ENCODE results near the gene SON.
"Not testable (repeated sequence)": the region's sequence is repeated elsewhere in the genome, so short reads cannot be mapped to it uniquely, and the experiment has no call there.

The SON gene

GRCh38 chr21:33542640-33543504 is at the start of gene SON:
Gene SON, plus strand, starts transcription at chr21:33543038. Its CDS starts 55 bp downstream, at chr21:33543093.
- Mint-ChIP-seq H3K4me3 (peak within 1 kb of the TSS; percentile 97), H3K36me3 (peaks cover 14% of the 10 kb centered on the region), H3K4me1 (peaks cover 30% of the 10 kb centered on the region), H3K9me3 (no peaks in the 10 kb centered on the region), H3K27me3 (no peaks in the 10 kb centered on the region), H3K27ac (peak within 1 kb of the TSS; percentile 100)

- H3K27me3 Mint-ChIP-seq = no peaks in the 10 kb centered on the region
- H3K4me3 Mint-ChIP-seq = no peak overlapping the region
Observed at GRCh38 chr21:33493756-33494155, 49.1 kb upstream of the SON start.

DNA sequence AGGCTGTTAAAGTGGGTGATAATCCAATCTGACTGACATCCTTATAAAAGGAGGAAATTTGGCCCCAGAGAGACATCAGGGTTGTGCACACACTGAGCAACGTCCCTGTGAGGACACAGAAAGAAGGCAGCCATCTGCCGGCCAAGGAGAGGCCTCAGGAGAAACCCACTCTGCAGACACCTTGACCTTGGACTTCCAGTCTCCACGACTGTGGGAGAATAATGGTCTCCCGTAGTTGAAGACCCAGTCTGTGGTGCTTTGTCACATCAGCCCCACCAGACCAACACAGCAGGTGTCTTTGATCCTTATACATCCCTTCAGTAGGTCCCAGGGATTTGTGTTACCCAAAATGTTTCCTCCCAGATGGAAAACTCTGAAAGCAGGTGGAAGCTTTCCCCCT is 47.1 kb upstream of the SON start:
- no peaks in the 10 kb centered on the region for H3K36me3 Mint-ChIP-seq
- peaks cover 10% of the 10 kb centered on the region for H3K4me1 Mint-ChIP-seq
- H3K9me3 Mint-ChIP-seq = no peaks in the 10 kb centered on the region

More at GRCh38 chr21:33493756-33494155, 49.1 kb upstream of the SON start:
- H3K27ac Mint-ChIP-seq = no peak overlapping the region
- peaks cover 12% of the 10 kb centered on the region for H3K4me1 Mint-ChIP-seq
- no peaks in the 10 kb centered on the region for H3K9me3 Mint-ChIP-seq
- H3K36me3 Mint-ChIP-seq = no peaks in the 10 kb centered on the region

GRCh38 chr21:33496345-33496744 is 46.5 kb upstream of the SON start:
- H3K27me3 Mint-ChIP-seq = no peaks in the 10 kb centered on the region
- peaks cover 7% of the 10 kb centered on the region for H3K4me1 Mint-ChIP-seq
- no peak overlapping the region for H3K27ac Mint-ChIP-seq
- H3K9me3 Mint-ChIP-seq = no peaks in the 10 kb centered on the region
- H3K36me3 Mint-ChIP-seq = no peaks in the 10 kb centered on the region
- H3K4me3 Mint-ChIP-seq = no peak overlapping the region

More for the DNA sequence above, 47.1 kb upstream of the SON start:
- no peak overlapping the region for H3K27ac Mint-ChIP-seq
- H3K4me3 Mint-ChIP-seq = no peak overlapping the region
- H3K27me3 Mint-ChIP-seq = no peaks in the 10 kb centered on the region

DNA sequence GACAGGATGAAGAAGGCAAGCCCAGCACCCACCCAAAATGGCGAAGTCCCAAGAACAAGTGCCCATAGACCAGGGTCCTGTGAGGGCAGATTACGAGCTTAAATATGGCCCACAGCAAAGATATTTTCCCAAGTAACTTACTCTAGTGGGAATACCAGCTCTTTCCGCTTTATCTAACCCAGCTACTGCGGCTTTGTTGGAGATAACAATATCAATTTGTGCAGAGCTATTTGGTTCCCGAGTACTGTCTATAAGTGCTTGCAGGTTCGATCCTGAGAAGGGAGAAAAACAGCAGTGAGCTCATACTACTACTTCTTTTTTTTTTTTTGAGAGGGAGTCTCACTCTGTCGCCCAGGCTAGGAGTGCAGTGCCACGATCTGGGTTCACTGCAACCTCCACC is 37.0 kb upstream of the SON start:
- Mint-ChIP-seq H3K36me3 (peaks cover 29% of the 10 kb centered on the region), H3K4me1 (no peaks in the 10 kb centered on the region), H3K4me3 (no peak overlapping the region), H3K27me3 (no peaks in the 10 kb centered on the region), H3K9me3 (no peaks in the 10 kb centered on the region), H3K27ac (no peak overlapping the region)

DNA sequence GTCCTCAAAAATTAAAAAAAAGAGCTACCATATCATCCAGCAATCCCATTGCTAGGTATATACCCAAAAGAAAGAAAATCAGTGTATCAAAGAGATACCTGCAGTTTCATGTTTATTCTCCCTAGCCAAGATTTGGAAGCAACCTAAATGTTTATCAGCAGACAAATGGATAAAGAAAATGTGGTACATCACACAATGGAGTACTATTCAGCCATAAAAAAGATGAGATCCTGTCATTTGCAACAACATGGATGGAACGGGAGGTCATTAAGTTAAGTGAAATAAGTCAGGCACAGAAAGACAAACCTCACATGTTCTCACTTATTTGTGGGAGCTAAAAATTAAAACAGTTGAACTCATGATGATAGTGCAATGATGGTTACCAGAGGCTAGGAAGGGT is 35.8 kb upstream of the SON start:
- peaks cover 31% of the 10 kb centered on the region for H3K36me3 Mint-ChIP-seq
- not testable (repeated sequence) for H3K4me1 Mint-ChIP-seq, H3K27me3 Mint-ChIP-seq, H3K27ac Mint-ChIP-seq, H3K4me3 Mint-ChIP-seq, H3K9me3 Mint-ChIP-seq

- Mint-ChIP-seq H3K4me3 (no peak overlapping the region), H3K36me3 (peaks cover 27% of the 10 kb centered on the region), H3K9me3 (no peaks in the 10 kb centered on the region), H3K27me3 (no peaks in the 10 kb centered on the region), H3K4me1 (no peaks in the 10 kb centered on the region), H3K27ac (no peak overlapping the region)
Observed at GRCh38 chr21:33510826-33511225, 32.0 kb upstream of the SON start.

- no peaks in the 10 kb centered on the region for H3K4me1 Mint-ChIP-seq
- peaks cover 28% of the 10 kb centered on the region for H3K36me3 Mint-ChIP-seq
- H3K27ac Mint-ChIP-seq = no peak overlapping the region
- H3K9me3 Mint-ChIP-seq = no peaks in the 10 kb centered on the region
- H3K27me3 Mint-ChIP-seq = no peaks in the 10 kb centered on the region
- H3K4me3 Mint-ChIP-seq = no peak overlapping the region
Observed at GRCh38 chr21:33511639-33512038, 31.2 kb upstream of the SON start.

DNA sequence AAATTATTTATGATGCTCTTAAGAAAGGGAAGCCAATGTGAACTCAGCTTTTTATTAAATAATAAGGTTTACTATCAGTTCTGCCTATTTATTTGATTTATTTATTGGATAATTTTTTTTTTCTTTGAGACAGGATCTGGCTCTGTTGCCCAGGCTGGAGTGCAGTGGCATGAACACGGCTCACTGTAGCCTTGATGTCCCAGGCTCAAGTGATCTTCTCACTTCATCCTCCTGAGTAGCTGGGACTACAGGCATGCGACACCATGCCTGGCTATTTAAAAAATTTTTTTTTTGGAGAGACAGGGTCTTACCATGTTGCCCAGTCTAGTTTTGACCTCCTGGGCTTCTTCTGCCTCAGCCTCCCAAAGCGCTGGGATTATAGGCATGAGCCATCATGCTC is 30.4 kb upstream of the SON start:
- Mint-ChIP-seq H3K9me3 (no peaks in the 10 kb centered on the region), H3K27me3 (no peaks in the 10 kb centered on the region), H3K36me3 (peaks cover 22% of the 10 kb centered on the region), H3K4me1 (no peaks in the 10 kb centered on the region), H3K27ac (no peak overlapping the region), H3K4me3 (no peak overlapping the region)

GRCh38 chr21:33514229-33514628 is 28.6 kb upstream of the SON start:
- Mint-ChIP-seq H3K4me1 (no peaks in the 10 kb centered on the region), H3K9me3 (no peaks in the 10 kb centered on the region), H3K4me3 (no peak overlapping the region), H3K27ac (no peak overlapping the region), H3K36me3 (peaks cover 23% of the 10 kb centered on the region), H3K27me3 (no peaks in the 10 kb centered on the region)

GRCh38 chr21:33518899-33519298 is 23.9 kb upstream of the SON start:
- H3K27ac Mint-ChIP-seq = no peak overlapping the region
- H3K9me3 Mint-ChIP-seq = no peaks in the 10 kb centered on the region
- H3K4me3 Mint-ChIP-seq = no peak overlapping the region
- H3K27me3 Mint-ChIP-seq = no peaks in the 10 kb centered on the region
- peaks cover 26% of the 10 kb centered on the region for H3K36me3 Mint-ChIP-seq
- no peaks in the 10 kb centered on the region for H3K4me1 Mint-ChIP-seq

DNA sequence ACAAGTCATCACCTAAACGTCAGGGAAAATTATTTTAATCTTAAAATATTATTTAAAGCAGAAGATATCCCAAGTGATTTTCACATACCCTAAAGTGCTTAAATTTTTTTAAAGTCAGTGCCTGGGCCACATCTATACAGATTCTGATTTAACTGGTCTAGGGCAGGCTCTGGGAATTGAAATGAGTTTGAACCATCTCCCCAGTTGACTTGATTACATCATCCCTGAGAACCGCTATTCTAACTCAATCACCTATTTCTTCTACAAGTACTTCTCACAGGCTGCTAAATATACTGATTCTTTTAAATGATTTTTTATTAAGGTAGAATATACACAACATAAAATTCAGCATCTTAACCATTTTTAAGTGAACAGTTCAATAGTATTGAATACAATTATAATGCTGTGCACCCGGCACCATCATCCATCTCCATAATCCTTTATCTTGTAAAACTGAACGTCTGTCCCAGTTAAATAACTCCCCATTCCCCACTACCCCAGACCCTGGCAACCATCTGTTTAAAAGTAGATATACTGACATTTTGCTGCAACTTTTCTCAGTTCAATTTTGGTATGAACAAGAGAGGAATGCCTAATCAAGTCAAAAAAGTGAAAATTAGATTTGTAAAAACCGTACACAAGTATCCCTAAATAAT is 20.4 kb upstream of the SON start:
- Mint-ChIP-seq H3K36me3 (peaks cover 23% of the 10 kb centered on the region), H3K27me3 (no peaks in the 10 kb centered on the region), H3K9me3 (no peaks in the 10 kb centered on the region), H3K4me3 (no peak overlapping the region), H3K4me1 (no peaks in the 10 kb centered on the region), H3K27ac (no peak overlapping the region)

GRCh38 chr21:33522953-33523349 is 19.9 kb upstream of the SON start:
- Mint-ChIP-seq H3K36me3 (peaks cover 23% of the 10 kb centered on the region), H3K9me3 (no peaks in the 10 kb centered on the region), H3K27me3 (no peaks in the 10 kb centered on the region), H3K27ac (no peak overlapping the region), H3K4me3 (no peak overlapping the region), H3K4me1 (no peaks in the 10 kb centered on the region)

DNA sequence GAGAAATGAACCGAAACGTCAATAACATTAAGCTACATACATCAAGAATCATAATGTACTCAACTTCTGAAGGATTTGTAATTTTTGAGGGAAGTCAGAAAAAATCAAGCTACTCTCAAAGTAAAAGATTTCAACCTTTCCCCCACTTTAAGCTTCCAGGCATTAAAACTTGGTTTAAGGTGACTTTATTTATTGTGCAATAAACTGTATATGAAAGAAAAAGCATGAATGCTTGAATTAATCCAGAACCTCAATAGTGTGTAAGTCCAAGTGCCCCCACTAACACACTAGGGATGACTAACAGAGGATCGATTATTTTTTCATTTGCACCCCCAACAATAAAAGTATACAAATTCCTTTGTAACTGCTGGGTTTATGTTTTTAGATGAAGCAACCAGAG is 11.8 kb upstream of the SON start:
- peaks cover 19% of the 10 kb centered on the region for H3K36me3 Mint-ChIP-seq
- H3K27me3 Mint-ChIP-seq = no peaks in the 10 kb centered on the region
- no peak overlapping the region for H3K4me3 Mint-ChIP-seq
- H3K9me3 Mint-ChIP-seq = no peaks in the 10 kb centered on the region
- no peak overlapping the region for H3K27ac Mint-ChIP-seq
- no peaks in the 10 kb centered on the region for H3K4me1 Mint-ChIP-seq

GRCh38 chr21:33537212-33537611 is 5.6 kb upstream of the SON start:
- Mint-ChIP-seq H3K27ac (no peak overlapping the region), H3K36me3 (peaks cover 19% of the 10 kb centered on the region), H3K4me3 (no peak overlapping the region), H3K4me1 (peaks cover 27% of the 10 kb centered on the region), H3K9me3 (no peaks in the 10 kb centered on the region), H3K27me3 (no peaks in the 10 kb centered on the region)

- H3K27me3 Mint-ChIP-seq = no peaks in the 10 kb centered on the region
- H3K4me1 Mint-ChIP-seq = peaks cover 27% of the 10 kb centered on the region
- peak overlapping the region; percentile 30 for H3K4me3 Mint-ChIP-seq
- peaks cover 20% of the 10 kb centered on the region for H3K36me3 Mint-ChIP-seq
- H3K27ac Mint-ChIP-seq = no peak overlapping the region
- H3K9me3 Mint-ChIP-seq = no peaks in the 10 kb centered on the region
Observed at GRCh38 chr21:33539616-33540015, 3.2 kb upstream of the SON start.

Measured in activated naive CD4-positive, alpha-beta T cell treated with anti-CD3 and anti-CD28 coated beads, Interleukin-2, amount 50 U/mL, for 24 hours (primary cell).